GM18520 (cell line): ENCODE measurements around the gene MACF1.

ENCODE experiments used
- ATAC-seq: cut with Tn5 transposase; IDR thresholded peaks from one replicate; pipeline ENCODE4 v1.9.1; 2021; ENCODE audit not compliant: unreplicated experiment

Gene MACF1

GRCh38 chr1:39294531-39294930 is 90.0 kb downstream of the MACF1 start:
- no peak for ATAC-seq

- no peak for ATAC-seq
Measured at GRCh38 chr1:39295901-39296300, 91.4 kb downstream of the MACF1 start.

- ATAC-seq, result no peak
Measured at GRCh38 chr1:39297551-39297950, 93.1 kb downstream of the MACF1 start.

- ATAC-seq, result no peak
Measured at GRCh38 chr1:39301606-39302005, 97.1 kb downstream of the MACF1 start.

GRCh38 chr1:39305555-39305954 is 101.1 kb downstream of the MACF1 start:
- ATAC-seq, result no peak

- no peak for ATAC-seq
Measured at GRCh38 chr1:39310015-39310414, 105.5 kb downstream of the MACF1 start.

GRCh38 chr1:39310691-39311090 is 106.2 kb downstream of the MACF1 start:
- no peak for ATAC-seq

- no peak for ATAC-seq
Measured at GRCh38 chr1:39317111-39317510, 112.6 kb downstream of the MACF1 start.

GRCh38 chr1:39317910-39318633 is 113.6 kb downstream of the MACF1 start:
- no peak for ATAC-seq

- ATAC-seq, result peak; percentile 72
Measured at GRCh38 chr1:39321979-39322378, 117.5 kb downstream of the MACF1 start.

GRCh38 chr1:39322431-39322830 is 117.9 kb downstream of the MACF1 start:
- ATAC-seq, result no peak

- ATAC-seq, result no peak
Measured at GRCh38 chr1:39324888-39325287, 120.4 kb downstream of the MACF1 start.

GRCh38 chr1:39326836-39327235 is 122.3 kb downstream of the MACF1 start:
- ATAC-seq, result no peak

GRCh38 chr1:39328095-39328494 is 123.6 kb downstream of the MACF1 start:
- ATAC-seq, result no peak

- no peak for ATAC-seq
Measured at GRCh38 chr1:39328586-39329121, 124.2 kb downstream of the MACF1 start.

- no peak for ATAC-seq
Measured at GRCh38 chr1:39331647-39332046, 127.2 kb downstream of the MACF1 start.

- ATAC-seq, result no peak
Measured at GRCh38 chr1:39332291-39332690, 127.8 kb downstream of the MACF1 start.

- ATAC-seq, result no peak
Measured at GRCh38 chr1:39332828-39333227, 128.3 kb downstream of the MACF1 start.

GRCh38 chr1:39333296-39333695 is 128.8 kb downstream of the MACF1 start:
- ATAC-seq, result no peak

- ATAC-seq, result no peak
Measured at GRCh38 chr1:39335216-39335615, 130.7 kb downstream of the MACF1 start.

GRCh38 chr1:39337067-39337466 is 132.6 kb downstream of the MACF1 start:
- no peak for ATAC-seq

- no peak for ATAC-seq
Measured at GRCh38 chr1:39342776-39343175, 138.3 kb downstream of the MACF1 start.
